Astrocyte (in vitro differentiated cells and primary cell): ENCODE data around the gene RASGRP1. TPM values are rescaled to one million over a fixed set of nuclear protein-coding genes. Genes with fewer than 3 reads are reported as not detected.

Experiments used
- DNase-seq: peaks from one replicate; pipeline ENCODE4 v3.0.0-alpha.2; 2010; ENCODE audit warnings: low read depth
- FAIRE-seq: peaks from 2 replicates; lab custom pipeline; 2011; peaks lifted over from hg19 to GRCh38; lab: Jason Lieb, UNC
- H2AFZ ChIP-seq: 2 replicates; pipeline ENCODE4 v1.6.0; 2012; ENCODE audit warnings: low read depth, low read length, inconsistent platforms
- H3K27ac ChIP-seq: 2 replicates; pipeline ENCODE4 v1.5.1; 2011; ENCODE audit warnings: low read depth, low read length, inconsistent platforms
- H3K27me3 ChIP-seq: 2 replicates; pipeline ENCODE4 v1.6.0; 2011; ENCODE audit warnings: low read length, inconsistent platforms; ENCODE audit not compliant: insufficient read depth
- H3K36me3 ChIP-seq: 2 replicates; pipeline ENCODE4 v1.5.1; 2011; ENCODE audit warnings: low read length, inconsistent platforms; ENCODE audit not compliant: insufficient read depth
- H3K4me1 ChIP-seq: 2 replicates; pipeline ENCODE4 v1.5.1; 2011; ENCODE audit warnings: low read length, inconsistent platforms; ENCODE audit not compliant: insufficient read depth
- H3K4me2 ChIP-seq: 2 replicates; pipeline ENCODE4 v1.6.0; 2012; ENCODE audit warnings: low read length, inconsistent platforms
- H3K4me3 ChIP-seq: 2 replicates; pipeline ENCODE4 v1.5.1; 2011; ENCODE audit warnings: low read depth, mild to moderate bottlenecking, low read length, inconsistent platforms; ENCODE audit not compliant: insufficient read depth
- H3K79me2 ChIP-seq: 2 replicates; pipeline ENCODE4 v1.6.0; 2012; ENCODE audit warnings: mild to moderate bottlenecking, low read length, inconsistent platforms; ENCODE audit not compliant: insufficient read depth
- H3K9ac ChIP-seq: 2 replicates; pipeline ENCODE4 v1.6.0; 2012; ENCODE audit warnings: mild to moderate bottlenecking, low read length, inconsistent platforms
- H3K9me3 ChIP-seq: 2 replicates; pipeline ENCODE4 v1.5.1; 2012; ENCODE audit warnings: low read depth, mild to moderate bottlenecking, low read length, inconsistent platforms; ENCODE audit not compliant: insufficient read depth
- H4K20me1 ChIP-seq: 2 replicates; pipeline ENCODE4 v1.6.0; 2012; ENCODE audit warnings: low read length, inconsistent platforms; ENCODE audit not compliant: insufficient read depth
- H3K27ac Mint-ChIP-seq: one replicate; pipeline ENCODE4 v1.8.0; 2021; ENCODE audit warnings: mild to moderate bottlenecking, mixed read lengths; ENCODE audit not compliant: unreplicated experiment
- H3K27me3 Mint-ChIP-seq: one replicate; pipeline ENCODE4 v1.8.0; 2021; ENCODE audit warnings: low read depth, mixed read lengths; ENCODE audit not compliant: unreplicated experiment
- H3K36me3 Mint-ChIP-seq: one replicate; pipeline ENCODE4 v1.8.0; 2021; ENCODE audit warnings: low read depth, mixed read lengths; ENCODE audit not compliant: unreplicated experiment
- H3K4me1 Mint-ChIP-seq: one replicate; pipeline ENCODE4 v1.8.0; 2021; ENCODE audit warnings: low read depth, mixed read lengths; ENCODE audit not compliant: unreplicated experiment
- H3K4me3 Mint-ChIP-seq: one replicate; pipeline ENCODE4 v1.8.0; 2021; ENCODE audit warnings: mild to moderate bottlenecking, moderate library complexity, mixed read lengths; ENCODE audit not compliant: unreplicated experiment
- H3K9me3 Mint-ChIP-seq: one replicate; pipeline ENCODE4 v1.8.0; 2021; ENCODE audit warnings: mild to moderate bottlenecking, mixed read lengths; ENCODE audit not compliant: unreplicated experiment
- EZH2 ChIP-seq: IDR thresholded peaks from 2 replicates; pipeline ENCODE4 v1.6.1; 2012; ENCODE audit warnings: mild to moderate bottlenecking, low read length, inconsistent platforms; ENCODE audit not compliant: insufficient read depth
- total RNA-seq: library from RNA; stranded (reverse); gene quantifications from 2 replicates; pipeline ENCODE4 v1.2.1, GENCODE V29; 2021
- TF ChIP-seq, protein P1 (sequence below): IDR thresholded peaks from 2 replicates; pipeline ENCODE4 v1.5.1; 2011; ENCODE audit warnings: low read depth, mild to moderate bottlenecking, inconsistent platforms, low read length, moderate library complexity; ENCODE audit not compliant: insufficient read depth

RASGRP1 gene
- total RNA-seq, 1 donor from 2014 or later, result 1.4 TPM

DNA sequence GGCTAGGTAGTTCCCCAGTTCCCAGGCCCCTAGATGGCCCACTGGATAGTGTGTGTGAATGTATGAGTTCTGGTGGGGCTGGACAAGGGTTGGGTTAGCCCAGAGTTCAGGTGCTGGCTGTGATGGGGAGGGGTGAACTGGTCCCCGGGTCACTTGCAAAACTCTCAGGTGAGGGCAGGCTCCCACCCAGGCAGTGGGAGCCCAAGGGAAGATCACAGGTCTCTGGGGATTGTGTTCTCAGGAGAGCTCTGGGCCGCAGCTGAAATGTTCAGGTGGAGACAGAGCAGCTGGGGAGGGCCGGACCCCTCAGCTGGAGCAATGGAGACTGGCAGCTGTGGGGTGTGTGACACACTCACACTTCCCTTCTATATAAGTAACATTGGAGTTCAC is 123.5 kb downstream of the RASGRP1 start:
- DNase-seq (no peak), FAIRE-seq (no peak)
- Histone ChIP-seq H3K4me1 (no peaks in the 10 kb centered on the region), H4K20me1 (no peaks in the 10 kb centered on the region), H3K4me3 (no peak overlapping the region), H3K9ac (no peak overlapping the region), H2AFZ (no peak overlapping the region), H3K27ac (no peak overlapping the region), H3K27me3 (peaks cover 16% of the 10 kb centered on the region), H3K9me3 (no peaks in the 10 kb centered on the region), H3K4me2 (no peak overlapping the region), H3K36me3 (no peaks in the 10 kb centered on the region), H3K79me2 (no peaks in the 10 kb centered on the region)
- H3K4me3 Mint-ChIP-seq, result no peak overlapping the region
- H3K9me3 Mint-ChIP-seq, result peaks cover 3% of the 10 kb centered on the region
- no peak overlapping the region for H3K27ac Mint-ChIP-seq
- no peaks in the 10 kb centered on the region for H3K4me1 Mint-ChIP-seq
- TF ChIP-seq EZH2, result no peak
- TF ChIP-seq, protein P1, sequence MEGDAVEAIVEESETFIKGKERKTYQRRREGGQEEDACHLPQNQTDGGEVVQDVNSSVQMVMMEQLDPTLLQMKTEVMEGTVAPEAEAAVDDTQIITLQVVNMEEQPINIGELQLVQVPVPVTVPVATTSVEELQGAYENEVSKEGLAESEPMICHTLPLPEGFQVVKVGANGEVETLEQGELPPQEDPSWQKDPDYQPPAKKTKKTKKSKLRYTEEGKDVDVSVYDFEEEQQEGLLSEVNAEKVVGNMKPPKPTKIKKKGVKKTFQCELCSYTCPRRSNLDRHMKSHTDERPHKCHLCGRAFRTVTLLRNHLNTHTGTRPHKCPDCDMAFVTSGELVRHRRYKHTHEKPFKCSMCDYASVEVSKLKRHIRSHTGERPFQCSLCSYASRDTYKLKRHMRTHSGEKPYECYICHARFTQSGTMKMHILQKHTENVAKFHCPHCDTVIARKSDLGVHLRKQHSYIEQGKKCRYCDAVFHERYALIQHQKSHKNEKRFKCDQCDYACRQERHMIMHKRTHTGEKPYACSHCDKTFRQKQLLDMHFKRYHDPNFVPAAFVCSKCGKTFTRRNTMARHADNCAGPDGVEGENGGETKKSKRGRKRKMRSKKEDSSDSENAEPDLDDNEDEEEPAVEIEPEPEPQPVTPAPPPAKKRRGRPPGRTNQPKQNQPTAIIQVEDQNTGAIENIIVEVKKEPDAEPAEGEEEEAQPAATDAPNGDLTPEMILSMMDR, result no peak
- peaks cover 12% of the 10 kb centered on the region for H3K27me3 Mint-ChIP-seq
- H3K36me3 Mint-ChIP-seq, result peaks cover 1% of the 10 kb centered on the region

DNA sequence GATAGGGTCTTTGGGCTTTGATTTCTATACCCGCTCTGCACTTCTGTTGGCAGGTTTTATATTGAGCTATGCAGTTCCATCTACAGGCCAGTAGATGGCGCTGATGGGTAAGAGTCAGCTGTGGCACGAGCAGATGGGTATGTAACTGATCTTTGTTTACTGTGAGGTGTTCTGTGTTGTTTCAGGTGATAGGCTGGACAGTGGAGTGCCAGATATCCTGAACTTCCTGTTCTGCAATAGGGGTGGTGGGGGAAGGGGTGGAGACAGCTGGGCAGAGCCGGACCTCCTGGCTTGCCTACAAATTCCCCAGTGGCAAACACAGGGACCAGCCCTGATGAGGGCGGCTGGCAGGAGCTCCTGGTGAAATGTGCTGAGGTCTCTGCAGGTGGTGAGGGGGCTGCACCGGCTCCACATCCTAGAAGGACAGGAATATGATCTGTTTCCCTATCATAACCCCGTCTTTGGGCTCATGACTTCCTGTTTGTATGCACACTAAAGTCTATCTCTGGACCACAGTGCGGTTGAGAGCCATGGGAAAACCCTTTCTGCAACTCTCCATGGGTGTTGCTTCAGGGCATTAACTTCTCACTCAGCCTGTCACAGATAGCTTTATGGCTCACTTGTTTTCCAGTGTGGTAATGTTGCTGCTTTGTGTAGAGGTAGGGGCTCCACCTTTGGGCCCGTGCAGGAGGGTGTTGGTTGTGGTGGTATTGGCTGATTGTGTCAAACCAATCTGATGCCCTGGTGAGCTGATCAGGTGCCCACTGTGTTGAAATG is 124.1 kb downstream of the RASGRP1 start:
- Histone ChIP-seq H3K4me1 (no peaks in the 10 kb centered on the region), H3K27me3 (peaks cover 16% of the 10 kb centered on the region), H3K9ac (no peak overlapping the region), H3K79me2 (no peaks in the 10 kb centered on the region), H3K27ac (no peak overlapping the region), H3K36me3 (no peaks in the 10 kb centered on the region), H3K4me2 (no peak overlapping the region), H3K9me3 (no peaks in the 10 kb centered on the region), H3K4me3 (no peak overlapping the region), H4K20me1 (no peaks in the 10 kb centered on the region), H2AFZ (no peak overlapping the region)
- Mint-ChIP-seq H3K4me3 (no peak overlapping the region), H3K36me3 (peaks cover 1% of the 10 kb centered on the region), H3K9me3 (peaks cover 3% of the 10 kb centered on the region), H3K27me3 (peaks cover 12% of the 10 kb centered on the region), H3K4me1 (no peaks in the 10 kb centered on the region), H3K27ac (no peak overlapping the region)
- DNase-seq, result peak; percentile 27
- no peak for TF ChIP-seq EZH2
- TF ChIP-seq, protein P1, result peak; percentile 100
- FAIRE-seq, result peak; percentile 89

Other genes with a start within 250 kb of the RASGRP1 start
- gene FAM98B, start 110.7 kb downstream of the RASGRP1 start, total RNA-seq, result 15.5 and 21.6 TPM in 2 replicates